BJ (cell line): Measurements from ENCODE around the gene NOC2L. TPM values are rescaled to one million over a fixed set of nuclear protein-coding genes. Genes with fewer than 3 reads are reported as not detected.
A peak's percentile ranks its signal among the peaks of the same experiment; 100 is the strongest.

Experiments
- CTCF ChIA-PET: fragments of 350-600 bp; formaldehyde crosslinking; extraction: SDS; loops from one replicate; lab custom pipeline; 2021; ENCODE audit warnings: antibody characterized with exemption, inconsistent platforms; lab: Yijun Ruan, JAX
- POLR2A ChIA-PET: fragments of 300-600 bp; sonication (Branson Sonifier 250); formaldehyde crosslinking; extraction: SDS; loops from one replicate; lab custom pipeline; 2021; ENCODE audit warnings: antibody characterized with exemption; lab: Charles Lee
- DNase-seq: peaks from one replicate; pipeline ENCODE4 v3.0.0-alpha.2; 2011; ENCODE audit warnings: low read depth
- H3K27me3 ChIP-seq: 2 replicates; pipeline ENCODE4 v1.6.0; 2011; ENCODE audit warnings: low read length; ENCODE audit not compliant: control insufficient read depth, insufficient read depth
- H3K36me3 ChIP-seq: 2 replicates; pipeline ENCODE4 v1.5.1; 2011; ENCODE audit warnings: low read length; ENCODE audit not compliant: control insufficient read depth, insufficient read depth
- H3K4me3 ChIP-seq: 2 replicates; pipeline ENCODE4 v1.5.1; 2011; ENCODE audit warnings: low read depth, mild to moderate bottlenecking, control low read depth, low read length
- CTCF ChIP-seq: IDR thresholded peaks from 2 replicates; pipeline ENCODE4 v1.5.1; 2011; ENCODE audit warnings: low read depth, mild to moderate bottlenecking, control low read depth, inconsistent platforms, low read length, moderate library complexity; ENCODE audit not compliant: insufficient read depth
- polyA plus RNA-seq: library from polyadenylated mRNA; depleted of rRNA; stranded (reverse); fragments of >200 nt; gene quantifications from 2 replicates; pipeline ENCODE4 v1.2.3, GENCODE V29; 2011

The NOC2L gene
- polyA plus RNA-seq, 1 experiment = 49.7 TPM

GRCh38 chr1:923991-924655 lies 34.9 kb downstream of the NOC2L start:
- CTCF ChIA-PET = no interaction called here

GRCh38 chr1:923131-923990 lies 35.7 kb downstream of the NOC2L start, which contains the start of gene SAMD11:
TSS of gene SAMD11 (plus strand) at chr1:923923. CDS start at chr1:924432, 509 bp downstream.
- no peak for TF ChIP-seq CTCF
- POLR2A ChIA-PET = no interaction called here
- Histone ChIP-seq H3K4me3 (peak within 1 kb of the TSS; percentile 61), H3K27me3 (no peaks in the 10 kb centered on the region), H3K36me3 (no peaks in the 10 kb centered on the region; the same call in 1 of the 2 replicates)
- CTCF ChIA-PET = interaction anchor here (0.8 to 1.1 kb wide), 3 partner anchors 18 to 53 kb away, joined by 3 read pairs; partner anchors contain the start of gene NOC2L
- no peak for DNase-seq

More at GRCh38 chr1:923991-924655, 34.9 kb downstream of the NOC2L start:
- Histone ChIP-seq H3K4me3 (peak overlapping the region; percentile 61), H3K27me3 (no peaks in the 10 kb centered on the region), H3K36me3 (no peaks in the 10 kb centered on the region; the same call in 1 of the 2 replicates)
- POLR2A ChIA-PET = no interaction called here
- DNase-seq = no peak
- no peak for TF ChIP-seq CTCF

GRCh38 chr1:921011-921837 lies 37.8 kb downstream of the NOC2L start:
- Histone ChIP-seq H3K36me3 (no peaks in the 10 kb centered on the region; the same call in 1 of the 2 replicates), H3K4me3 (no peak overlapping the region), H3K27me3 (no peaks in the 10 kb centered on the region)
- DNase-seq = no peak
- ChIA-PET CTCF (interaction anchor here (0.8 to 1.3 kb wide), 4 partner anchors 9 to 55 kb away, joined by 3 to 5 read pairs (median 3); no protein-coding TSS in a partner anchor), POLR2A (no interaction called here)
- TF ChIP-seq CTCF = peak; percentile 60

GRCh38 chr1:920521-920920 lies 38.5 kb downstream of the NOC2L start:
- ChIA-PET POLR2A (no interaction called here), CTCF (interaction anchor here (0.7 to 1.3 kb wide), 6 partner anchors 8 to 56 kb away, joined by 3 to 6 read pairs (median 3); no protein-coding TSS in a partner anchor)
- Histone ChIP-seq H3K36me3 (no peaks in the 10 kb centered on the region; the same call in 1 of the 2 replicates), H3K27me3 (no peaks in the 10 kb centered on the region; the same call in 1 of the 2 replicates), H3K4me3 (no peak overlapping the region)
- TF ChIP-seq CTCF = no peak
- DNase-seq = no peak
